AG09309 (cell line): ENCODE data around the gene LRMDA.
A peak's percentile ranks its signal among the peaks of the same experiment; 100 is the strongest.

ENCODE experiments used
- DNase-seq: peaks from one replicate; pipeline ENCODE4 v3.0.0-alpha.2; 2010; ENCODE audit warnings: low read depth
- H3K4me3 ChIP-seq: 2 replicates; pipeline ENCODE4 v1.5.1; 2011; ENCODE audit warnings: mild to moderate bottlenecking, low read depth, low read length, moderate library complexity; ENCODE audit not compliant: control insufficient read depth
- CTCF ChIP-seq: IDR thresholded peaks from 2 replicates; pipeline ENCODE4 v1.5.1; 2011; ENCODE audit warnings: mild to moderate bottlenecking, low read depth, low read length, inconsistent platforms; ENCODE audit not compliant: insufficient read depth, control insufficient read depth; ENCODE audit errors: missing control alignments

Gene LRMDA

GRCh38 chr10:75431180-75432111 lies at the start of gene LRMDA:
TSS of gene LRMDA (plus strand) at chr10:75431624.
- H3K4me3 ChIP-seq, result peak within 1 kb of the TSS; percentile 16; the same call in 1 of the 2 replicates
- no peak for TF ChIP-seq CTCF
- DNase-seq, result no peak

- DNase-seq, result no peak
- TF ChIP-seq CTCF, result no peak
- H3K4me3 ChIP-seq, result no peak overlapping the region
Measured at GRCh38 chr10:75386128-75386527, 45.3 kb upstream of the LRMDA start.

- no peak for TF ChIP-seq CTCF
- no peak overlapping the region for H3K4me3 ChIP-seq
- no peak for DNase-seq
Measured at GRCh38 chr10:75388082-75388481, 43.3 kb upstream of the LRMDA start.

GRCh38 chr10:75390178-75390577 lies 41.2 kb upstream of the LRMDA start:
- DNase-seq, result no peak
- no peak overlapping the region for H3K4me3 ChIP-seq
- TF ChIP-seq CTCF, result no peak

GRCh38 chr10:75392271-75392670 lies 39.2 kb upstream of the LRMDA start:
- TF ChIP-seq CTCF, result no peak
- H3K4me3 ChIP-seq, result no peak overlapping the region
- no peak for DNase-seq

GRCh38 chr10:75392744-75393143 lies 38.7 kb upstream of the LRMDA start:
- DNase-seq, result no peak
- no peak for TF ChIP-seq CTCF
- no peak overlapping the region for H3K4me3 ChIP-seq
